Stimulated activated CD8-positive, alpha-beta memory T cell treated with anti-CD3 and anti-CD28 coated beads, Interleukin-7, amount 100 ng/mL, for 1 hour (primary cell): ENCODE results near the gene SAMD3.
"Not testable (repeated sequence)": the region's sequence is repeated elsewhere in the genome, so short reads cannot be mapped to it uniquely, and the experiment has no call there.

Source experiments
- DNase-seq, 2 donors: peaks; one replicate each; pipeline ENCODE4 v3.0.0-alpha.2; 2020; ENCODE audit warnings: low read depth in 2 of 2

SAMD3 gene

GRCh38 chr6:130212215-130212874, 10.4 kb downstream of the SAMD3 start:
- DNase-seq: no peak

GRCh38 chr6:130211691-130212090, 11.1 kb downstream of the SAMD3 start:
- DNase-seq: no peak

GRCh38 chr6:130207979-130208649, 14.6 kb downstream of the SAMD3 start:
- no peak for DNase-seq

GRCh38 chr6:130206479-130206878, 16.3 kb downstream of the SAMD3 start:
- DNase-seq: no peak

- no peak for DNase-seq
Observed at GRCh38 chr6:130204322-130204721, 18.4 kb downstream of the SAMD3 start.

- DNase-seq: no peak
Observed at GRCh38 chr6:130203370-130203769, 19.4 kb downstream of the SAMD3 start.

- DNase-seq: no peak
Observed at GRCh38 chr6:130202782-130203181, 20.0 kb downstream of the SAMD3 start.

- no peak for DNase-seq
Observed at GRCh38 chr6:130200020-130200419, 22.7 kb downstream of the SAMD3 start.

- no peak for DNase-seq
Observed at GRCh38 chr6:130198483-130199035, 24.2 kb downstream of the SAMD3 start.

- DNase-seq: not testable (repeated sequence)
Observed at GRCh38 chr6:130197816-130198482, 24.8 kb downstream of the SAMD3 start.

GRCh38 chr6:130194434-130194833, 28.3 kb downstream of the SAMD3 start:
- DNase-seq: not testable (repeated sequence)

GRCh38 chr6:130190701-130191690, 31.8 kb downstream of the SAMD3 start:
- no peak for DNase-seq

- no peak for DNase-seq
Observed at GRCh38 chr6:130189531-130190397, 33.0 kb downstream of the SAMD3 start.

- DNase-seq: no peak
Observed at GRCh38 chr6:130188207-130188899, 34.4 kb downstream of the SAMD3 start.

GRCh38 chr6:130187335-130188206, 35.2 kb downstream of the SAMD3 start:
- no peak for DNase-seq

GRCh38 chr6:130185658-130186057, 37.1 kb downstream of the SAMD3 start:
- DNase-seq: no peak

- DNase-seq: peak in 1 of 2 donors; percentile 5
Observed at GRCh38 chr6:130183271-130184222, 39.2 kb downstream of the SAMD3 start.

- DNase-seq: no peak
Observed at GRCh38 chr6:130182466-130182865, 40.3 kb downstream of the SAMD3 start.
